DOHH2 (cell line): Measurements from ENCODE around the gene RPS6KA4.

ENCODE experiments used
- EZH2phosphoT487 ChIP-seq: fragments of 200-600 bp; sonication (generic); IDR thresholded peaks from 2 replicates; pipeline ENCODE4 v1.6.1; 2017; ENCODE audit warnings: borderline replicate concordance, mild to moderate bottlenecking, antibody characterized with exemption, low read length, moderate library complexity, mixed read lengths
- TF ChIP-seq, protein P1 (sequence below): fragments of 200-600 bp; sonication (generic); IDR thresholded peaks from one replicate; pipeline ENCODE4 v1.5.1; 2014; ENCODE audit warnings: antibody characterized with exemption, mild to moderate bottlenecking, low read depth, low read length; ENCODE audit not compliant: poor library complexity, severe bottlenecking

GRCh38 chr11:64368673-64369074 is 9.7 kb downstream of the RPS6KA4 start:
- TF ChIP-seq, protein P1, sequence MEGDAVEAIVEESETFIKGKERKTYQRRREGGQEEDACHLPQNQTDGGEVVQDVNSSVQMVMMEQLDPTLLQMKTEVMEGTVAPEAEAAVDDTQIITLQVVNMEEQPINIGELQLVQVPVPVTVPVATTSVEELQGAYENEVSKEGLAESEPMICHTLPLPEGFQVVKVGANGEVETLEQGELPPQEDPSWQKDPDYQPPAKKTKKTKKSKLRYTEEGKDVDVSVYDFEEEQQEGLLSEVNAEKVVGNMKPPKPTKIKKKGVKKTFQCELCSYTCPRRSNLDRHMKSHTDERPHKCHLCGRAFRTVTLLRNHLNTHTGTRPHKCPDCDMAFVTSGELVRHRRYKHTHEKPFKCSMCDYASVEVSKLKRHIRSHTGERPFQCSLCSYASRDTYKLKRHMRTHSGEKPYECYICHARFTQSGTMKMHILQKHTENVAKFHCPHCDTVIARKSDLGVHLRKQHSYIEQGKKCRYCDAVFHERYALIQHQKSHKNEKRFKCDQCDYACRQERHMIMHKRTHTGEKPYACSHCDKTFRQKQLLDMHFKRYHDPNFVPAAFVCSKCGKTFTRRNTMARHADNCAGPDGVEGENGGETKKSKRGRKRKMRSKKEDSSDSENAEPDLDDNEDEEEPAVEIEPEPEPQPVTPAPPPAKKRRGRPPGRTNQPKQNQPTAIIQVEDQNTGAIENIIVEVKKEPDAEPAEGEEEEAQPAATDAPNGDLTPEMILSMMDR, result no peak
- TF ChIP-seq EZH2phosphoT487, result no peak
